ENCODE measurements around the gene MAP3K13. TPM values are rescaled to one million over a fixed set of nuclear protein-coding genes. Genes with fewer than 3 reads are reported as not detected.

MAP3K13 gene
- total RNA-seq, 4 donors from 2014 or later = 12.8 to 44.9 (median 19.6) TPM

- WGBS = 2% methylated on average over 30 of the region's 82 CpGs
- intact Hi-C loops (cut with DNase I) = loop anchor here (10.0 kb wide), 1 partner anchor 144 kb away; no protein-coding TSS in a partner anchor
- TF ChIP-seq EP300 (IDR thresholded peaks at IDR 0.05) (no peak), POLR2AphosphoS5 (IDR thresholded peaks at IDR 0.05) (peak; percentile 94 to 95), POLR2A (IDR thresholded peaks at IDR 0.05; ENCODE audit: low read depth) (peak; percentile 53), CTCF (IDR thresholded peaks at IDR 0.05) (peak in 1 of 3 experiments; percentile 7)
These were observed 135.8 kb downstream of the MAP3K13 start, which contains the start of gene TMEM41A for GRCh38 chr3:185498503-185499396. Gene TMEM41A, minus strand, starts transcription at chr3:185499035. Its CDS starts 74 bp downstream, at chr3:185498961.

GRCh38 chr3:185502987-185503386 lies 140.1 kb downstream of the MAP3K13 start:
- Histone ChIP-seq H3K36me3 (no peaks in the 10 kb centered on the region), H3K27me3 (peaks cover 0 to 5% (median 0%) of the 10 kb centered on the region in 4 donors), H3K27ac (replicated peaks in 1 of 4) (no peak overlapping the region), H3K4me1 (peaks cover 2 to 7% (median 6%) of the 10 kb centered on the region in 4 donors), H3K4me3 (no peak overlapping the region), H3K9me3 (no peaks in the 10 kb centered on the region)
- TF ChIP-seq CTCF (IDR thresholded peaks at IDR 0.05) (no peak), POLR2AphosphoS5 (IDR thresholded peaks at IDR 0.05) (no peak), EP300 (IDR thresholded peaks at IDR 0.05) (no peak), POLR2A (IDR thresholded peaks at IDR 0.05; ENCODE audit: low read depth) (no peak)
- intact Hi-C loops (cut with DNase I) = loop anchor here (5.0 kb wide), 1 partner anchor 54 kb away; no protein-coding TSS in a partner anchor
- no peak for DNase-seq (ENCODE audit: extremely low spot score)
- WGBS = 80% methylated on average over 3 of the region's 3 CpGs

More at GRCh38 chr3:185498503-185499396, 135.8 kb downstream of the MAP3K13 start, which contains the start of gene TMEM41A:
- H3K9me3 ChIP-seq = no peaks in the 10 kb centered on the region
- peaks cover 16 to 32% (median 30%) of the 10 kb centered on the region in 4 donors for H3K36me3 ChIP-seq
- peak within 1 kb of the TSS; percentile 82 to 92 (median 88) for H3K27ac ChIP-seq (replicated peaks in 1 of 4)
- H3K4me1 ChIP-seq = peaks cover 19 to 28% (median 22%) of the 10 kb centered on the region in 4 donors
- peaks cover 0 to 5% (median 0%) of the 10 kb centered on the region in 4 donors for H3K27me3 ChIP-seq
- DNase-seq (ENCODE audit: extremely low spot score) = peak; percentile 98
- peak within 1 kb of the TSS; percentile 78 to 96 (median 82) for H3K4me3 ChIP-seq

- Histone ChIP-seq H3K4me3 (no peak overlapping the region), H3K27ac (replicated peaks in 1 of 4) (no peak overlapping the region), H3K27me3 (peaks cover 0 to 5% (median 0%) of the 10 kb centered on the region in 4 donors), H3K4me1 (peaks cover 0 to 7% (median 5%) of the 10 kb centered on the region in 4 donors), H3K9me3 (no peaks in the 10 kb centered on the region), H3K36me3 (no peaks in the 10 kb centered on the region)
- intact Hi-C loops (cut with DNase I) = loop anchor here (5.0 kb wide), 1 partner anchor 54 kb away; no protein-coding TSS in a partner anchor
- 75% methylated on average over 1 of the region's 1 CpG for WGBS
- DNase-seq (ENCODE audit: extremely low spot score) = no peak
- TF ChIP-seq POLR2A (IDR thresholded peaks at IDR 0.05; ENCODE audit: low read depth) (no peak), POLR2AphosphoS5 (IDR thresholded peaks at IDR 0.05) (no peak), CTCF (IDR thresholded peaks at IDR 0.05) (no peak), EP300 (IDR thresholded peaks at IDR 0.05) (no peak)
These were observed 140.6 kb downstream of the MAP3K13 start for GRCh38 chr3:185503521-185503920.

- peaks cover 0 to 5% (median 0%) of the 10 kb centered on the region in 4 donors for H3K27me3 ChIP-seq
- H3K9me3 ChIP-seq = no peaks in the 10 kb centered on the region
- no peak overlapping the region for H3K4me3 ChIP-seq
- intact Hi-C loops (cut with DNase I) = loop anchor here (5.0 kb wide), 1 partner anchor 53 kb away; no protein-coding TSS in a partner anchor
- DNase-seq (ENCODE audit: extremely low spot score) = no peak
- no peak overlapping the region for H3K27ac ChIP-seq (replicated peaks in 1 of 4)
- H3K4me1 ChIP-seq = peaks cover 0 to 6% (median under 1%) of the 10 kb centered on the region in 4 donors
- H3K36me3 ChIP-seq = no peaks in the 10 kb centered on the region
- WGBS = 72% methylated on average over 3 of the region's 3 CpGs
- TF ChIP-seq POLR2AphosphoS5 (IDR thresholded peaks at IDR 0.05) (no peak), CTCF (IDR thresholded peaks at IDR 0.05) (no peak), EP300 (IDR thresholded peaks at IDR 0.05) (no peak), POLR2A (IDR thresholded peaks at IDR 0.05; ENCODE audit: low read depth) (no peak)
These were observed 141.7 kb downstream of the MAP3K13 start for GRCh38 chr3:185504636-185505035.

Data from esophagus muscularis mucosa (tissue), 4 donors.